Adrenal gland (tissue), 19 donors: ENCODE data around the gene SEMA3A. TPM values are rescaled to one million over a fixed set of nuclear protein-coding genes. Genes with fewer than 3 reads are reported as not detected.
"Not testable (repeated sequence)": the region's sequence is repeated elsewhere in the genome, so short reads cannot be mapped to it uniquely, and the experiment has no call there.

Source experiments
- DNase-seq, 7 donors: peaks; one replicate each; pipeline ENCODE4 v3.0.0-alpha.2; 2019 to 2020
- H3K27ac ChIP-seq, 5 donors: fragments of 200-600 bp; sonication (generic) in 4 of 5; 1 replicate in 3 of 5; 2 replicates in 2 of 5; pipeline versions ENCODE4 v1.5.1 to v1.8.0; 2016 to 2020; ENCODE audit warnings: mild to moderate bottlenecking in 1 of 5
- H3K27me3 ChIP-seq: fragments of 200-600 bp; 2 replicates; pipeline ENCODE4 v1.8.0; 2021
- H3K36me3 ChIP-seq, 2 donors: fragments of 200-600 bp; replicated peaks in 1 of 2; 1 replicate in 1 of 2; 2 replicates in 1 of 2; pipeline versions ENCODE4 v1.5.1 to v1.8.0; 2018 to 2022
- H3K4me1 ChIP-seq, 2 donors: fragments of 200-600 bp; replicated peaks in 1 of 2; 1 replicate in 1 of 2; 2 replicates in 1 of 2; pipeline versions ENCODE4 v1.5.1 to v1.8.0; 2018 to 2021
- H3K4me3 ChIP-seq, 4 donors: fragments of 200-600 bp; sonication (generic) in 3 of 4; one replicate each; pipeline ENCODE4 v1.5.1; 2016 to 2018
- H3K9me3 ChIP-seq, 3 donors: fragments of 200-600 bp; sonication (generic) in 1 of 3; replicated peaks in 1 of 3; 1 replicate in 2 of 3; 2 replicates in 1 of 3; pipeline versions ENCODE4 v1.5.1 to v1.8.0; 2016 to 2021
- POLR2A ChIP-seq, 2 donors: fragments of 450-650 bp; IDR thresholded peaks; one replicate each; pipeline ENCODE4 v1.6.1; 2017; ENCODE audit warnings: antibody characterized with exemption in 2 of 2, mild to moderate bottlenecking in 2 of 2, moderate library complexity in 1 of 2
- WGBS, 4 donors: extraction: QIAGEN DNeasy Blood & Tissue Kit in 2 of 4; methylation state at CpG; one replicate each; pipeline versions ENCODE4 v1.1.5 to v1.1.7; 2013 to 2017; 5-methylcytosine and 5-hydroxymethylcytosine counted together
- intact Hi-C, 2 donors: fragments of 100-400 bp; cut with DNase I; formaldehyde crosslinking; loops; one replicate each; pipeline versions ENCODE4 v1.14.1 to v1.15.0; 2022 to 2023
- long read RNA-seq, 10 donors: library from polyadenylated mRNA in 3 of 10; unstranded in 2 of 10; stranded (forward) in 1 of 10; transcript quantifications; one replicate each; pipeline ENCODE4 v2.0.0 and lab custom pipeline, GENCODE V29; 2021 to 2026
- polyA plus RNA-seq, 3 donors: library from polyadenylated mRNA; stranded (reverse); fragments of 200-250 nt in 2 of 3; fragments of 350-450 nt in 1 of 3; fragmentation: Illumina TruSeq in 1 of 3; extraction: RNeasy Lipid Tissue Mini Kit (QIAGEN cat#74804) in 1 of 3; gene quantifications; one replicate each; pipeline ENCODE4 v1.2.3, GENCODE V29; 2013 to 2014
- total RNA-seq, 9 donors: library from RNA; depleted of rRNA in 4 of 9; stranded (reverse); fragments of >200 nt in 4 of 9; fragments of 120-200 nt in 1 of 9; fragmentation: NEBNext Ultra II Directional in 1 of 9; extraction: Animal tissue kit (Norgen Biotek cat#: 25700) in 1 of 9; gene quantifications; one replicate each; pipeline versions ENCODE4 v1.1.0 to v1.2.4, GENCODE V29; 2013 to 2023
- TF ChIP-seq, protein P1 (sequence below), 6 experiments: fragments of 450-650 bp in 4 of 6; fragments of 200-600 bp in 2 of 6; sonication (generic) in 1 of 6; IDR thresholded peaks; 1 replicate in 5 of 6; 2 replicates in 1 of 6; pipeline versions ENCODE4 v1.5.1 to v1.8.0; 2016 to 2021; ENCODE audit warnings: antibody characterized with exemption in 6 of 6, mild to moderate bottlenecking in 2 of 6, moderate library complexity in 1 of 6
- donor health status: healthy with polysubstance abuse.
- donor health status: Bipolar disorder and iron deficiency.
- donor health status: DM: yes; HTN: yes; CAD: no.
- donor health status: DM: no; HTN: no; CAD: no.
- donor health status: DM: no; HTN: no; CAD: no.
- donor health status: DM: yes; HTN: yes; CAD: no.

SEMA3A gene
- 10 to 100 TPM in 2 of 9 donors, 1 to 10 TPM in 5, under 1 TPM in 2; 0.69 to 17.5 (median 1.9) TPM for total RNA-seq
- under 1 TPM; 0.24 to 0.53 (median 0.24) TPM for polyA plus RNA-seq
- long read RNA-seq, donor 1, full-length matches to known transcripts = 1 of 1 reads
- long read RNA-seq, donor 1, partial matches to known transcripts = 0 of 1 reads
- long read RNA-seq, donor 1, other reads (novel, unspliced or antisense) = 0 of 1 reads
- long read RNA-seq, donor 2 = 0 reads
- long read RNA-seq, donor 3, full-length matches to known transcripts = 3 of 3 reads
- long read RNA-seq, donor 3, partial matches to known transcripts = 0 of 3 reads
- long read RNA-seq, donor 3, other reads (novel, unspliced or antisense) = 0 of 3 reads
- long read RNA-seq, donor 4 = 0 reads
- long read RNA-seq, donor 5, full-length matches to known transcripts = 1 of 1 reads
- long read RNA-seq, donor 5, partial matches to known transcripts = 0 of 1 reads
- long read RNA-seq, donor 5, other reads (novel, unspliced or antisense) = 0 of 1 reads
- long read RNA-seq, donor 6, partial matches to known transcripts = 2 of 2 reads
- long read RNA-seq, donor 6, other reads (novel, unspliced or antisense) = 0 of 2 reads
- long read RNA-seq, donor 7 = 0 reads
- long read RNA-seq, donor 8 = 0 reads
- long read RNA-seq, donor 9 = 0 reads
- long read RNA-seq, donor 10, full-length matches to known transcripts = 2 of 2 reads
- long read RNA-seq, donor 10, partial matches to known transcripts = 0 of 2 reads
- long read RNA-seq, donor 10, other reads (novel, unspliced or antisense) = 0 of 2 reads

DNA sequence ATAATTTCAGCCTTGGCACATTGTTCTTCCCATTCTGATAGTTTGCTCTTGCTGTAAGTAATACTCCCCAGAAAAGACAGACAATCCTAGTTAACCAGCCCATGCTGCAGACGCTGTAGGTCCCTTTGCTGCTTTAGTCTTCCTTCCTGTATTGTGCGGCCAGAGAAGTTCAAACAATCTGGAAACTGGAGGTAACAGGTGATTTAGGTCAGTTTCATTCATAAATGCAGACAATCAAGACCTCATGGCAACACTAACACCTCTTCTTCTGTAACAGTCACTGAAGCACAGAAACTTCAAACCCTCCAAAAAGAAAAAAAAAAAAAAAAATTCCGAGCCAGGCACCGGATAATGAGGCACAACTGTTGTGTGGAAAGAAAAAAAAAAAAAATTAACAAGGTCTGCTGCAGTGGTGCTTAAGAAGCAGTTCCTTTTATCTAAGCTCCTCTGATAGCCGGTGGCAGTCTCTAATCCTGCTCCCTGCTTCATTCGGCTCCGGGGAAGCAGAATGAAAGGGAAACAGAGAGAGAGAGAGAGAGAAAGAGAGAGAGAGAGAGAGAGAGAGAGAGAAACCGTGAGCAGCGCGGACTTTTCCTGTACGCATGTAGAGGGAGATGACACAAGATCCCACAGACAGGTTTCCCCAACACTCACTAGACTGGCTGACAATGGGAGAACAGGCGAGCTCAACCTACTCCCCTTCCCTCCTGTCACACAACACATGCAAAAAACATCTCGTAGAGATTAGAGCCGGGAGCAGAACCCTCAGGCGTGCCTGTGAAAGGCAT lies at the start of gene SEMA3A:
Gene SEMA3A, minus strand, starts transcription at position 306 of the 788 bp plus-strand sequence. Its CDS starts 203 bp downstream, at position 103.
- H3K27ac ChIP-seq = no peak within 1 kb of the TSS
- DNase-seq = peak; percentile 17 to 53 (median 22)
- no peaks in the 10 kb centered on the region for H3K36me3 ChIP-seq
- no peaks in the 10 kb centered on the region for H3K27me3 ChIP-seq
- H3K4me3 ChIP-seq = peak within 1 kb of the TSS in 1 of 4 donors; percentile 47
- intact Hi-C loops = no loop called here
- TF ChIP-seq POLR2A (IDR thresholded peaks at IDR 0.05) = no peak
- TF ChIP-seq, protein P1, sequence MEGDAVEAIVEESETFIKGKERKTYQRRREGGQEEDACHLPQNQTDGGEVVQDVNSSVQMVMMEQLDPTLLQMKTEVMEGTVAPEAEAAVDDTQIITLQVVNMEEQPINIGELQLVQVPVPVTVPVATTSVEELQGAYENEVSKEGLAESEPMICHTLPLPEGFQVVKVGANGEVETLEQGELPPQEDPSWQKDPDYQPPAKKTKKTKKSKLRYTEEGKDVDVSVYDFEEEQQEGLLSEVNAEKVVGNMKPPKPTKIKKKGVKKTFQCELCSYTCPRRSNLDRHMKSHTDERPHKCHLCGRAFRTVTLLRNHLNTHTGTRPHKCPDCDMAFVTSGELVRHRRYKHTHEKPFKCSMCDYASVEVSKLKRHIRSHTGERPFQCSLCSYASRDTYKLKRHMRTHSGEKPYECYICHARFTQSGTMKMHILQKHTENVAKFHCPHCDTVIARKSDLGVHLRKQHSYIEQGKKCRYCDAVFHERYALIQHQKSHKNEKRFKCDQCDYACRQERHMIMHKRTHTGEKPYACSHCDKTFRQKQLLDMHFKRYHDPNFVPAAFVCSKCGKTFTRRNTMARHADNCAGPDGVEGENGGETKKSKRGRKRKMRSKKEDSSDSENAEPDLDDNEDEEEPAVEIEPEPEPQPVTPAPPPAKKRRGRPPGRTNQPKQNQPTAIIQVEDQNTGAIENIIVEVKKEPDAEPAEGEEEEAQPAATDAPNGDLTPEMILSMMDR (IDR thresholded peaks at IDR 0.05) = peak in 3 of 6 experiments; percentile 11 to 16 (median 12)
- peaks cover 10% of the 10 kb centered on the region in 2 donors for H3K4me1 ChIP-seq
- H3K9me3 ChIP-seq = no peaks in the 10 kb centered on the region
- 1 to 3% (median 2%) methylated on average over 15 of the region's 15 CpGs for WGBS, 4 donors

DNA sequence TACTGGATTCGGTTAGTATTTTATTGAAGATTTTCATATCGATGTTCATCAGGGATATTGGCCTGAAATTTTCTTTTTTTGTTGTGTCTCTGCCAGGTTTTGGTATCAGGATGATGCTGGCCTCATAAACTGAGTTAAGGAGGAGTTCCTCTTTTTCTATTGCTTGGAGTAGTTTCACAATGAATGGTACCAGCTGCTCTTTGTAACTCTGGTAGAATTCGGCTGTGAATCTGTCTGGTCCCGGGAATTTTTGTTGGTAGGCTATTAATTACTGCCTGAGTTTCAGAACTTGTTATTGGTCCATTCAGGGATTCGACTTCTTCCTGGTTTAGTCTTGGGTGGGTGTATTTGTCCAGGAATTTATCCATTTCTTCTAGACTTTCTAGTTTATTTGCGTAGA lies 48.4 kb upstream of the SEMA3A start:
- 76 to 87% (median 80%) methylated on average over 6 of the region's 6 CpGs for WGBS, 4 donors
- H3K27me3 ChIP-seq, H3K36me3 ChIP-seq, DNase-seq, H3K4me3 ChIP-seq, H3K27ac ChIP-seq, H3K4me1 ChIP-seq, intact Hi-C loops, H3K9me3 ChIP-seq: not testable (repeated sequence)

DNA sequence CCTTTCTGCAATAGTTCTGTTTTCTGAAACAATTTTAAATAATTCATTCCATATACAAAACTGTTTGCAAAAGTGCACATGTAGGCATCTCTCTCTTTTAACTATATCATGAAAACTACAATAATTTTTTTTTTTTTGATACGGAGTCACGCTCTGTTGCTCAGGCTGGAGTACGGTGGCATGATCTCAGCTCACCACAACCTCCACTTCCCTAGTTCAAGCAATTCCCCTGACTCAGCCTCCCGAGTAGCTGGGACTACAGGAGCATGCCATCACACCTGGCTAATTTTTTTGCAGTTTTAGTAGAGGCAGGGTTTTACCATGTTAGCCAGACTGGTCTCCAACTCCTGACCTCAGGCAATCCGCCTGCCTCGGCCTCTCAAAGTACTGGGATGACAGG lies 44.0 kb upstream of the SEMA3A start:
- TF ChIP-seq POLR2A (IDR thresholded peaks at IDR 0.05) = no peak
- TF ChIP-seq, protein P1 (IDR thresholded peaks at IDR 0.05) = no peak
- intact Hi-C loops = no loop called here
- H3K4me1 ChIP-seq = no peaks in the 10 kb centered on the region
- no peaks in the 10 kb centered on the region for H3K9me3 ChIP-seq
- H3K27me3 ChIP-seq = no peaks in the 10 kb centered on the region
- no peaks in the 10 kb centered on the region for H3K36me3 ChIP-seq
- H3K4me3 ChIP-seq = no peak overlapping the region
- no peak overlapping the region for H3K27ac ChIP-seq
- DNase-seq = no peak
- WGBS, 4 donors = 89 to 94% (median 91%) methylated on average over 6 of the region's 6 CpGs

- Histone ChIP-seq H3K4me1 (no peaks in the 10 kb centered on the region), H3K4me3 (no peak overlapping the region), H3K9me3 (no peaks in the 10 kb centered on the region), H3K36me3 (no peaks in the 10 kb centered on the region), H3K27ac (no peak overlapping the region), H3K27me3 (no peaks in the 10 kb centered on the region)
- no peak for DNase-seq
- TF ChIP-seq, protein P1 (IDR thresholded peaks at IDR 0.05) = no peak
- no peak for TF ChIP-seq POLR2A (IDR thresholded peaks at IDR 0.05)
- 40 to 72% (median 55%) methylated on average over 1 of the region's 1 CpG for WGBS, 4 donors
- intact Hi-C loops = no loop called here
These were observed 43.1 kb upstream of the SEMA3A start for GRCh38 chr7:84237533-84238173.
